ENCODE results near the gene TNXB. TPM values are rescaled to one million over a fixed set of nuclear protein-coding genes. Genes with fewer than 3 reads are reported as not detected.
A peak's percentile ranks its signal among the peaks of the same experiment; 100 is the strongest.

TNXB gene
- total RNA-seq, 1 donor from 2014 or later: 207 TPM

DNA sequence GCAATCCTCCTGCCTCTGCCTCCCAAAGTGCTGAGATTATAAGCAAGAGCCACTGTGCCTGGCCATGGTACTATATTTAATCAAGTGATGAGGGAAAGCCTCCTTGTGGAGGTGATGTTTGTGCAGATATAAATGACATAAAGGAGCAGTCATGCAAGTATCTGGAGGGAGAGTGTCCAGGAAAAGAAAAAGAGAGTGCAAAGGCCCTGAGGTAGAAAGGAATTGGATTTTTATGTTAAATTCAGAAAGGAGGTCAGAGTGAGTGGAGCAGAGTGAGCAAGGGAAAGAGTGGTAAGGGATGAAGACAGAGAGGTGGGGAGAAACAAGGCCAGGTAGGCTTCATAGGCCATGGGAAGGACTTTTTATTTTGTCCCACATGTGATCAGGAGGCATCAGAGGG, 28.3 kb upstream of the TNXB start:
- H3K36me3 ChIP-seq: no peaks in the 10 kb centered on the region
- no peak for DNase-seq (ENCODE audit: extremely low spot score in 2 of 2)
- no peaks in the 10 kb centered on the region for H3K9me3 ChIP-seq
- H3K27me3 ChIP-seq: no peaks in the 10 kb centered on the region
- H3K27ac ChIP-seq: no peak overlapping the region
- TF ChIP-seq POLR2AphosphoS5 (IDR thresholded peaks at IDR 0.05; ENCODE audit: insufficient read depth in 1 of 2, low read depth in 1 of 2): no peak
- TF ChIP-seq POLR2A (IDR thresholded peaks at IDR 0.05): no peak
- no peak for TF ChIP-seq CTCF (IDR thresholded peaks at IDR 0.05)
- H3K4me1 ChIP-seq: no peaks in the 10 kb centered on the region
- intact Hi-C loops (cut with DNase I): no loop called here
- no peak overlapping the region for H3K4me3 ChIP-seq

GRCh38 chr6:32133786-32134185, 24.6 kb upstream of the TNXB start:
- TF ChIP-seq POLR2AphosphoS5 (IDR thresholded peaks at IDR 0.05; ENCODE audit: insufficient read depth in 1 of 2, low read depth in 1 of 2) (no peak), POLR2A (IDR thresholded peaks at IDR 0.05) (no peak), CTCF (IDR thresholded peaks at IDR 0.05) (no peak)

GRCh38 chr6:32132110-32132509, 23.0 kb upstream of the TNXB start:
- intact Hi-C loops (cut with DNase I): no loop called here
- Histone ChIP-seq H3K36me3 (no peaks in the 10 kb centered on the region), H3K9me3 (no peaks in the 10 kb centered on the region), H3K27ac (no peak overlapping the region), H3K4me1 (peaks cover 24% of the 10 kb centered on the region), H3K27me3 (no peaks in the 10 kb centered on the region), H3K4me3 (no peak overlapping the region)
- TF ChIP-seq POLR2AphosphoS5 (IDR thresholded peaks at IDR 0.05; ENCODE audit: insufficient read depth in 1 of 2, low read depth in 1 of 2): peak in 1 of 2 donors; percentile 82
- TF ChIP-seq CTCF (IDR thresholded peaks at IDR 0.05): no peak
- no peak for DNase-seq (ENCODE audit: extremely low spot score in 2 of 2)

More at GRCh38 chr6:32133786-32134185, 24.6 kb upstream of the TNXB start:
- Histone ChIP-seq H3K4me1 (peaks cover 15% of the 10 kb centered on the region), H3K27me3 (no peaks in the 10 kb centered on the region), H3K9me3 (no peaks in the 10 kb centered on the region), H3K27ac (no peak overlapping the region), H3K4me3 (no peak overlapping the region), H3K36me3 (no peaks in the 10 kb centered on the region)
- DNase-seq (ENCODE audit: extremely low spot score in 2 of 2): no peak
- intact Hi-C loops (cut with DNase I): no loop called here

- Histone ChIP-seq H3K9me3 (no peaks in the 10 kb centered on the region), H3K27ac (no peak overlapping the region), H3K36me3 (peaks cover 0 to 5% of the 10 kb centered on the region in 2 donors), H3K4me1 (peaks cover 30% of the 10 kb centered on the region), H3K27me3 (no peaks in the 10 kb centered on the region), H3K4me3 (no peak overlapping the region)
- intact Hi-C loops (cut with DNase I): no loop called here
- TF ChIP-seq POLR2AphosphoS5 (IDR thresholded peaks at IDR 0.05; ENCODE audit: insufficient read depth in 1 of 2, low read depth in 1 of 2): no peak
- TF ChIP-seq POLR2A (IDR thresholded peaks at IDR 0.05): no peak
- TF ChIP-seq CTCF (IDR thresholded peaks at IDR 0.05): no peak
- DNase-seq (ENCODE audit: extremely low spot score in 2 of 2): no peak
Measured at GRCh38 chr6:32131439-32131948, 22.4 kb upstream of the TNXB start.

GRCh38 chr6:32129297-32130088, 20.4 kb upstream of the TNXB start:
- Histone ChIP-seq H3K4me3 (peak overlapping the region; percentile 63 to 67), H3K36me3 (peaks cover 0 to 16% of the 10 kb centered on the region in 2 donors), H3K27me3 (no peaks in the 10 kb centered on the region), H3K27ac (peak overlapping the region; percentile 88), H3K4me1 (peaks cover 38% of the 10 kb centered on the region), H3K9me3 (no peaks in the 10 kb centered on the region)
- intact Hi-C loops (cut with DNase I): loop anchor here (10.0 kb wide), 2 partner anchors 45 to 115 kb away; partner anchors contain the start of genes AGPAT1 and RNF5
- DNase-seq (ENCODE audit: extremely low spot score in 2 of 2): peak in 1 of 2 donors; percentile 86
- no peak for TF ChIP-seq POLR2AphosphoS5 (IDR thresholded peaks at IDR 0.05; ENCODE audit: insufficient read depth in 1 of 2, low read depth in 1 of 2)
- no peak for TF ChIP-seq POLR2A (IDR thresholded peaks at IDR 0.05)
- no peak for TF ChIP-seq CTCF (IDR thresholded peaks at IDR 0.05)
